Measurements from ENCODE around the gene MRM1. TPM values are rescaled to one million over a fixed set of nuclear protein-coding genes. Genes with fewer than 3 reads are reported as not detected.
A peak's percentile ranks its signal among the peaks of the same experiment; 100 is the strongest.

Gene MRM1
- total and polyA plus RNA-seq, 2 experiments from 2014 or later: 7.6 to 20.4 TPM

- TF ChIP-seq EZH2 (IDR thresholded peaks at IDR 0.05; ENCODE audit: low read depth, unreplicated experiment) (no peak), POLR2AphosphoS5 (IDR thresholded peaks at IDR 0.05; ENCODE audit: low read depth) (no peak), ZNF331 (CRISPR knock-in tag; IDR thresholded peaks at IDR 0.05; ENCODE audit: low read depth) (no peak), ETS1 (IDR thresholded peaks at IDR 0.05) (no peak), REST (IDR thresholded peaks at IDR 0.05; ENCODE audit: unreplicated experiment) (no peak), STAT1 (IDR thresholded peaks at IDR 0.05; ENCODE audit: unreplicated experiment) (no peak), CREB1 (CRISPR knock-in tag; IDR thresholded peaks at IDR 0.05; ENCODE audit: low read depth) (no peak)
Observed at GRCh38 chr17:36600465-36600864, 918 bp upstream of the MRM1 start (continued).

- no peaks in the 10 kb centered on the region for H3K36me3 ChIP-seq (ENCODE audit: insufficient read depth)
- DNase-seq (ENCODE audit: low spot score) (no peak), ATAC-seq (peak; percentile 38)
- no peaks in the 10 kb centered on the region for H3K9me2 ChIP-seq (ENCODE audit: insufficient read depth)
- Mint-ChIP-seq H3K4me3 (peak overlapping the region; percentile 87), H3K27me3 (ENCODE audit: insufficient read depth, low read depth, poor library complexity) (peaks cover 19% of the 10 kb centered on the region), H3K27ac (peak overlapping the region; percentile 95), H3K4me1 (peaks cover 23% of the 10 kb centered on the region), H3K9me3 (no peaks in the 10 kb centered on the region), H3K36me3 (ENCODE audit: low read depth) (peaks cover 33% of the 10 kb centered on the region)
- H2AFZ ChIP-seq: 0 out of 2 replicates have a peak overlapping the region, but pooled peaks have one; percentile 2
- TF ChIP-seq, protein P1, sequence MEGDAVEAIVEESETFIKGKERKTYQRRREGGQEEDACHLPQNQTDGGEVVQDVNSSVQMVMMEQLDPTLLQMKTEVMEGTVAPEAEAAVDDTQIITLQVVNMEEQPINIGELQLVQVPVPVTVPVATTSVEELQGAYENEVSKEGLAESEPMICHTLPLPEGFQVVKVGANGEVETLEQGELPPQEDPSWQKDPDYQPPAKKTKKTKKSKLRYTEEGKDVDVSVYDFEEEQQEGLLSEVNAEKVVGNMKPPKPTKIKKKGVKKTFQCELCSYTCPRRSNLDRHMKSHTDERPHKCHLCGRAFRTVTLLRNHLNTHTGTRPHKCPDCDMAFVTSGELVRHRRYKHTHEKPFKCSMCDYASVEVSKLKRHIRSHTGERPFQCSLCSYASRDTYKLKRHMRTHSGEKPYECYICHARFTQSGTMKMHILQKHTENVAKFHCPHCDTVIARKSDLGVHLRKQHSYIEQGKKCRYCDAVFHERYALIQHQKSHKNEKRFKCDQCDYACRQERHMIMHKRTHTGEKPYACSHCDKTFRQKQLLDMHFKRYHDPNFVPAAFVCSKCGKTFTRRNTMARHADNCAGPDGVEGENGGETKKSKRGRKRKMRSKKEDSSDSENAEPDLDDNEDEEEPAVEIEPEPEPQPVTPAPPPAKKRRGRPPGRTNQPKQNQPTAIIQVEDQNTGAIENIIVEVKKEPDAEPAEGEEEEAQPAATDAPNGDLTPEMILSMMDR (conservative IDR thresholded peaks at IDR 0.05; ENCODE audit: low read depth in 2 of 2): peak in 1 of 2 experiments; percentile 38; a peak in 1 of 4 replicates
- TF ChIP-seq NANOG (IDR thresholded peaks at IDR 0.05; ENCODE audit: borderline replicate concordance): no peak
- peak overlapping the region; percentile 86 for H3K27ac ChIP-seq (ENCODE audit: low read depth)
- H3K79me2 ChIP-seq (replicated peaks; ENCODE audit: insufficient read depth): peaks cover 35% of the 10 kb centered on the region
- no peaks in the 10 kb centered on the region for H3K27me3 ChIP-seq (ENCODE audit: insufficient read depth)
- H3K4me1 ChIP-seq (ENCODE audit: insufficient read depth): peaks cover 23% of the 10 kb centered on the region
- peaks cover 25% of the 10 kb centered on the region for H4K20me1 ChIP-seq (replicated peaks; ENCODE audit: insufficient read depth)
- peak overlapping the region; percentile 91 for H3K4me2 ChIP-seq
- peaks cover 15% of the 10 kb centered on the region for H3F3A ChIP-seq (replicated peaks; ENCODE audit: low read depth)
- peak overlapping the region; percentile 92 for H3K4me3 ChIP-seq
Observed at GRCh38 chr17:36600936-36601302, 464 bp upstream of the MRM1 start.
